HL-60/S4 (cell line): ENCODE results near the gene NDP.
"Not testable (repeated sequence)": the region's sequence is repeated elsewhere in the genome, so short reads cannot be mapped to it uniquely, and the experiment has no call there.

Experiments used
- in situ Hi-C: fragments of 300-500 bp; cut with MboI; formaldehyde crosslinking; loops from 2 replicates; pipeline ENCODE4 v1.14.3; 2022; ENCODE audit warnings: low sequenced_read_pairs

Gene NDP

DNA sequence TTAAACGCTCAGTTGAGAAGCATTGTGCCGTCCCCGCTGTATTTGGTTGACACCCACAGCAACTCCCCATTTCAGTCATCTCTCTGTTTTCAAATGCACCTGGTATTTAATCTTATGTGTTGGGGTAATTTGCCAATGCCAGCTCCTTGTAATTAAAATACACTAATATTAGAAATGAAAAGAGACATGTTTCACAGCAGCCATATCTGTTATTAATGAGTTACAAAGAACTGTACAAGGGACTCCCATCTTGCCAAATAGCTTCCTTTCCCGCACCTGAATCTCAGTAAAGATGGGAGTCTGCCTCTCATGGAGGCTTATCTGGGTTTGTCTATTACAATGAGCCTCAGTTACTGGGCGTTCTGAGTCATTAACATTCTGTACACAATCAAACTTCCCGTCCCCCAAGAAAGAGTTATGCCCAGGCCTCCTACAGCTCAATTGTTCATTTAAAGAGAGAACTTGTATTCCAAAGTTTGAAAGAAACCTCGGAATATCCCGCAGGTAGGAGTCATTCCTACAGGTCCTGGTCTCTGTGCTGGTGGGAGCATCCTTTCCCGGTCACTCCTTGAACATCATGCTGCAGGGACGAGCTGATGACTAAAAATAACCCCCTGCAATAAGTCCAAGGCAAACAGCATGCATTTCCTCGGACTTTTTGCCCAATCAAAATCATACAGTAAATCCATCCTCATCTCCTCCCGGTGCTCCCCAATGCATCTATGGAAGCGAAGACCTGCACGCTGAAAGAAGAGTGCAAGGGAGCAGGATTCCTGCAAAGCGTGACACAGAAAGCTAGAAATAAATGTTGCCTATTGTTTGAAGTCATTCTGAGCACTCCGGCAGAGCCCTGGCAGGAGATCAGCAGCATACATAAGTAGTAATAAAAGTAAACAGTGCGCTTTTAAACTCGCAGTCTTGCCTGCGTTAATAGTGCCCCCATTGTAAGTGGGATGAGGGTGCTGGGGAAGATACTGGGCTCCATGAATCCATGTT is 926 bp downstream of the NDP start:
- in situ Hi-C loops = no loop called here

DNA sequence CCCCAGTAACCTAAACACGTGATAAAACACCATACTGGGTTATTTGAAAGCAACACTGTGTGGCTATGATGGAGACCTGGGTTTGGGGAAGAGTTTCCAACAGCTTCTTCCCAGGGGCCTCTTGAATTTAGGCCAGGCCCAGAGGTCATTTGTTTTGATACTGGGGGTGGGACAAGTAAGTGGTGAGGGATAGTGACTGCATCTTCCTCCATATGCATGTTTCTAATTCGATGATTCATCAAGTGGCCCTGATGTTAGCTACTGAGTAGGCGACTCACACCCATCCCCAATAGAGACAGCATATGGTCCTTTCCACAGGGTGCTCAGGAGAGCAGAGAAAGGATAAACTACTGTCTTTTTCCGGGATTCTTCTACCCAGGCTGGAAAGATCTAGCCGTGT is 2.7 kb downstream of the NDP start:
- in situ Hi-C loops = no loop called here

DNA sequence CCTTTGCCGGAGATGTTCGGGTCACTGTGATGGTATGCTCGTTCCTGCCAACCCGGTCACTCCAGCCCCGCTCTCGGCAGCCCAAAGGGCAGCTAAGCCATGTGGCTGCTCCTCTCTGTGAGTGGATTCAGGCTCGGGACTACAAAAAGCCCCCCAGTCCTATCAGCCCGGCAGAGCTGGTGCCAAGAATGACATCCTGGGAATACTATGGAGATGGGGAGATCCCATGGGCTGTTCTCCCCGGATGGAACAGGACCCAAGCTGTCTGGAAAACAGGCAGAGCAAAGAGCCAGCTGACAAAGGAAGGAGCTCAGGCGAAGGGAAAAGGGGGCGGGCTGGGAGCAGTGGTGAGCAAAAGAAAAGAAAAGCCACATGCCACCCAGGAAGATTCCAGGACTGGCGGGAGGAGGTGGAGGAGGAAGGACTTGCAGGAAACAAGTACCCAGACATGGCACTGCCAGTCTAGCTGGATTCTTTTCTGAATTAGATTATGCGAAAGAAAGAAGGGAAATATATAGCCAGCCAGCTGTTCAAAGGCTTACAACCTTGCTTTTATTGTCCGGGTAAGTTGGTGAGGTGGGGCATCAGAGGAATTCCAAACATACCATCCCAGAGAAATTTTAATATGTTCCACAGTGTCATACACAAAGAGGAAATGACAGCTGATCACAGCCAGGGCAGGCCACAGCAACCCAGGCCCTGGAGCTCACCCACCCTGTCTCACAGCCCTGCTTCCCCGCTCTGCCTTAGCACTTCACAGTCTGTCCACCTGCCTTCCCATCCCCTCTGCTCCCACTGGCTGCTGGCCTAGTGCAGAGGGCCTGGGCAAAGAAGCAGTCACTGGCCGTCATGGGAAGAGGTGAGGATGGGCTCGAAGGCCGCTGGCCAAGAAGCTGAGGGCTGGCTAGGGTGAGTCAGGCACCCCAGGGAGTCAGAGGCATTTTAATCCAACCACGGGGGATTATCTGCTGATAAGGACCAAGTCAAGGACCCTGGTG is 3.4 kb downstream of the NDP start:
- in situ Hi-C loops = no loop called here

DNA sequence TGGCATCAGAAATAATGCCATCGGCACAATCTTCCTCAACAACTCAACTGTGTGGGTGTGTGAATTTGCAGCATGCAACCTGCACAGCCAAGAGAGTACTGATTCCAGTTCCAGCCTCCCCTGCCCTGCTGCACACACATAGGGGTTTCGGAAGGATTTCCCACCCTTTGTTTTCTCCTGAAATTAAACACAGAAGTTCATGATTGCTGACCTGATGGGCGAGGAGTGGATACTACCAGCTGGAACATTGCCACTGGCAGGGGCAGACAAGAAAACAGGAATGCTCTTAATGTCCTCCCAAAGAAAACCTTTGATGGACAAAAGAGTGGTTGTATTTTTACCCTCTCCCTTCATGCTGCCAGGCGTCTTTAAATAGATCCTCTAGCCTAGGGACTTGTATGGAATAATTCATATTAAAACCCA is 4.8 kb downstream of the NDP start:
- in situ Hi-C loops = no loop called here

DNA sequence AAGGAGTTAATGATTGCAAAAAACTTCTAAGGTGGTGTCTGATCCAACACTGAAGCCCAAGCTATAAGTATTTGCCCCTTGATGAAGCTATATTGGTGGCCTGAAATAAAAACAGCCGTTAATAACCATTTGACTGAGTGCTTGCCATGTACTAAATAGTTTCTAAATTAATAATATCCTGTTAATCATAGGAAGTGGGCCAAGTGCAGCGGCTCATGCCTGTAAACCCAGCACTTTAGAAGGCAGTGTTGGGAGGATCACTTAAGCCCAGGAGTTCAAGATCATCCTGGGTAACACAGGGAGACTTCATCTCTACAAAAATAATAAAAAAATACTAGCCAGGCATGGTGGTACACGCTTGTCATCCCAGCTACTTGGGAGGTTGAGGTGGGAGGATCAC is 8.3 kb downstream of the NDP start:
- in situ Hi-C loops = no loop called here

DNA sequence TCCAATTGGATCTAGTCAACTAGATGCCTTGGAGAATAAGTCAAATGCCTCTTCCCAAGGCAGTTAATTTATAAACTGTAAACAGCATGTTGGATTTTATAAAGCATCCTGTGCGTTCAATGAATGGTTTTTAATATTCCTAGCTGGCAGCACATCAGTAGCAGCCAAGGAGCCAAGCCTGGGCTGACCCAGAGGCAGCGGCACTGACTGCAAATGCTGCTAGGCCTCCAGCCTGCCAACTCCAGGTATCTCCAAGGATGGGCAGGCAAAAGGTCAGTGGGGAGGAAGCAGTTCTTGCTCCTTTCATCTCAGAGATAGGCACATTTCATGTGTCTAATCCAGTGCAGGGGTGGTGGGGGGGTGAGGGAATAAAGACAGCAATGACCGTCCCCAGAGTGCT is 9.5 kb downstream of the NDP start:
- in situ Hi-C loops = no loop called here

DNA sequence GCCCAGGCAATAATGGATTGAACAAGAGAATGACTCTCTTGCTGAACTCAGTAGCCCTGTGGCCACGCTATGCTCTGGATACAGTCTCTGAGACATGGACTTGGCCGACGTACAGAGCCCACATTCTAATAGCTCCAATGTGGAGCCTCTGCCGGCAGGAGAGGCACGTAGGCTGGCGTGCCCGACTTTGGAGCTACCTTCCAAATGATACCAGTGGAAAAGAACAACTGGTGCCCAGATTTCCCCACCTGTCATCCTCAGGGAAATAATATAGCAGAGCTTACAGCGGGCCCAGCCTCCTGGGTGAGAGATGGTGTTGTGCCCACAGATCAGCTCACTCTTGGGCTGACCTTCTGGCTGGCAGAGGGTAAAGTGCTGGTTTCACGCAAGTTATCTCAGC is 10.6 kb downstream of the NDP start:
- in situ Hi-C loops = no loop called here

DNA sequence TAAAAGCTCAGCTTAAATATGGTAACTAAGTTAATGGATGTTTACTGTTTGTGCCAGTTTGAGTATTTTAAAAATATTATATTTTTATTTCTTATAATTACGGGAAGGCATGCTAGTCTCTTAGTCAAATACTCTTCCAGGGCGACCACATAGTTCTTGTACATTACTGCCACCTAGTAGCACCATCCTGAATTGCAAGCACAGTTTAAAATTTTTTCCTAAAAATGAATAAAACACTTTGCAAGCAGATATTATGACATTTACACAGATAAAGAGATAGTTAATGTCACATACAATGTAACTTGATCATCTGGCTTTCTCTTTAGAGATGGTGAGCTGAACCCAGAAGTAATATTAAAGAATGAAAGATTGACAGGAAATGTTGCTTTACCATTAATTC is 11.5 kb downstream of the NDP start:
- in situ Hi-C loops = no loop called here

DNA sequence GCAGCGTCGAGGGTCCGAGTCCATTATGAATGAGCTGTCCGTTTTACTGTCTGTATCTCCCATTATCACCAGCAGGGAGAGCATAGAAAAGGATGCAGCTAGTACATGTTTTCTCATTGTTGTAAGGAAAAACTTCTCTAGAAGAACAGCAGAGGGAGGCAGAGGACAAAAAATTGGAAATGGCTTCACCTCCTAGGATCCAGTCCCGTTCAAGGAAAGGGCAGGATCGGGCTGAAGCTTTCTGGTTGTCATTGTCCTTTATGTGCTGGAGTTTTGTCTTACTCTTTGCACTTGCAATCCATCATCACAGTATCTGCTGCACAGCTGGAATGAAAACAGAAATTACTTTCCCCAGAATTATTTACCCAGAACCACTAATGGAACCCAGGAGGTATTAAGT is 14.7 kb downstream of the NDP start:
- in situ Hi-C loops = no loop called here

DNA sequence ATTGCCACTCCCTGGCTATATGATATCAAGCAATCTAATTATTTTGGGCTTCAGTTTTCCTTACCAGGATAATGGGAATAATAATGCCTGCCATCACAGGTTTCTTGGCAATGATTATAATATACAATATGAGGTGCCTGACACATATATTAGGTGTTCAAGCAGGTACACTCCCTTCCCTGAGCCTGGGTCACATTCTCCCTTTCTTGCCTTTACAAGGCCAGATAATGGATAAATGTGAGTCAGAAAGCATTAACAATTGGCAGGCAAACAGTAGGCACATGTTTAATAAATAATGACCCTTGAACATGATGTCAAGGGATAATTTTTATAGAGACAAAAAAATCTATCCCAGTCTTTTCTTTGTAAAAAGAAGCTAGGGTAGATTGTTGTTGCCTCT is 17.2 kb downstream of the NDP start:
- in situ Hi-C loops = no loop called here

DNA sequence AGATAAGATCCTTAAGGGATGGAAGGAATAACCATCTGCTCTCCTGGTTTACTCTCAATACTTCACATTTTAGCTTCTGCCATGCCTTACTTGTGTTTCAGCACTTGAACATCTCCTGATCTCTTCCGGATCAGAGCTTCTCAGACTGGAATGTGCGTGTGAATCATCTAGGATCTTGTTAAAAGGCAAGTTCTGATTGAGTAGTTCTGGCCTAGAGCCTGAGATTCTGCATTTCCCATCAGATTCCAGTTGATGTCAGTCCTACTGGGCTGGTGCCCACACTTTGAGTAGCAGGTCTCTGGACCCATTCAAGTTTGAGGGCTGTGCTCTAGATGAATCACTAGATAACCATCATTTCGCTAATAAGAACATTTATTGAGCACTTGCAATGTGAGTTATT is 20.0 kb downstream of the NDP start:
- in situ Hi-C loops = no loop called here

DNA sequence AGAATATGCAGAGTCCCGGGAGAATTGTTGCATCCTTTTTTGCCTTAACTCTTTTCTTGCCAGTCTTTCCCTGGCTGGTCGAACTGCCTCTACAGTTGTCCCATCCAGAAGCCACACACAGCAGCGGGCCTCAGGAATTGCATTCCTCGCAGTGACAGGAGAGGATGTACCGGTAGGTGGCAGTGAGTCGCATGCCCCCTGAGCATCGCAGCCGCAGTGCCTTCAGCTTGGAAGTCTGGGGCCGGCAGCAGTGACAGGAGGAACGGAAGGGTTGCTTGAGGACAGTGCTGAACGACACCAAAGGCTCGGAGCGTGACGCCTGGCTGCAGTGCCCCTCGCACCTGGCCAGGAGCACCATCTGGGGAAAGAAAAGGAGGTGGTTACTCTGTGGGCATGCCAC is 23.5 kb downstream of the NDP start:
- in situ Hi-C loops = no loop called here

DNA sequence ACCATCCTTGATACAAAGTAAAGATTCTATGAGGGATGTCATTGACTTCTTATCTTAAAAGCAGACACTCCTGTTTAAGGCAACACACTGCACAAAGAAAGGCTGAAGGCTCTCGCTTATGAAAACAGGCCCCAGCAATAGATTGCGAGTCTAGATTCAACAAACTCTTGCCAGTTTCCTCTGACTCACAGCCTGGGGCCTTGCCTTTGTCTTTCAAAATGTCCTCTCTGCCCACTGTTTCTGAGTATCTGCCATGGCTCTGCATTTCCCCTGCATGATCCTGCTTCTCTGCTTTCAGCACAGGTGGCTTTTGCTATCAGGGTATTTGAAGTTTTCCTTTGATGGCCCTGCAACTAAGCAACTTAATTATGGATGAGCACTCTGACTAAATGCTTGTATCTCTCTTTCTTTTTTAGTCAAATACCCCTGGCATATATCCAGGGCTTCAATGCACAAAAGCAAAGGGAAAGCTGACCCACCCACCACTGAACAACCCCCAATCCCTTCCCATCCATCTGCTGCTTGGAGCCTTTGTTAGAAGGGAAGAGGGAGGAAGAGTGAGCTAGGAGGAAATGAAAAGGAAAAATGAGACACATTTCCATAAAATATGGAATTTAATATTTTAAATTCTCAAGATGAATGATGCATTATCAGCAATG is 32.2 kb downstream of the NDP start:
- in situ Hi-C loops = no loop called here

DNA sequence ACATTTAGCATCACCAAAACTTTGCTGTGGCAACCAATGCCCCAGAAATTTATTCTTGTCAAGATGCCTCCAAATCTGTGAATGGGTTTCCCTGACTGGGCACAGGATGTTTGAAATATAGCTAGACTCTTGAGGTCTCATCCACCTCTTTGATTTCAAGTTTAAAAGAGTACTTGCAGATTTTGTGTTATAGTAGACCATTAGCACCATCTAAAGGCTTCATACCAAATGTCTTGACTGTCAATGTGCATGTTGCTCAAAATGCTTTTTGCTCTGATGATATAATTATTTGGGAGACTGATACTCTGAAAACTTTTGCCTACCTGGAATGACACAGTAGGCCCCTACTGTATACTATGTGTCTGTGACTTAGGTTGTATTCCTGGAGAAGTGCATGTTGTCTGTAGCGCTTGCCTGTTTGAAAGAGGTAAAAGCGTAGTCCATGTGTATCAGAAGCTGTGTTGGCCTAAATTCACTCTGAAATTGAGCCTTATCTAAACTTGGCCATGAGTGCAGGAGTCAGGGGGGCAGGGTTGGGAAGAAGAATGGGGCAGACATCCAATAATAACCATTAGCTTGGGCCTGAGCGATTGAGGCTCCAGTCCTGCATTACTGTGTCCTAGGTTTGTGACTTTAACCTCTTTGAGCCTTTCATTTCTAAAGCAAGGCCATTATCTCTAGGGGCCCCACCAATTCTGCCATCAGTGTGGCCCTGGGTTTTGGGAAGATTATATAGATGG is 33.8 kb downstream of the NDP start:
- in situ Hi-C loops = no loop called here

DNA sequence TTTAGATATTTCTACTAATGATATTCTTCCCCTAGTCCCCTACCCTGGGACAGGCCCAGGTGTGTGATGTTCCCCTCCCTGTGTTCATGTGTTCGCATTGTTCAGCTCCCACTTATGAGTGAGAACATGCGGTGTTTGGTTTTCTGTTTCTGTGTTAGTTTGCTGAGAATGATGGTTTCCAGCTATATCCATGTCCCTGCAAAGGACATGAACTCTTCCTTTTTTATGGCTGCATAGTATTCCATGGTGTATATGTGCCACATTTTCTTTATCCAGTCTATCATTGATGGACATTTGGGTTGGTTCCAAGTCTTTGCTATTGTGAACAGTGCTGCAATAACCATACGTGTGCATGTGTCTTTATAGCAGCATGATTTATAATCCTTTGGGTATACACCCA is 51.2 kb downstream of the NDP start:
- in situ Hi-C loops = not testable (repeated sequence)

DNA sequence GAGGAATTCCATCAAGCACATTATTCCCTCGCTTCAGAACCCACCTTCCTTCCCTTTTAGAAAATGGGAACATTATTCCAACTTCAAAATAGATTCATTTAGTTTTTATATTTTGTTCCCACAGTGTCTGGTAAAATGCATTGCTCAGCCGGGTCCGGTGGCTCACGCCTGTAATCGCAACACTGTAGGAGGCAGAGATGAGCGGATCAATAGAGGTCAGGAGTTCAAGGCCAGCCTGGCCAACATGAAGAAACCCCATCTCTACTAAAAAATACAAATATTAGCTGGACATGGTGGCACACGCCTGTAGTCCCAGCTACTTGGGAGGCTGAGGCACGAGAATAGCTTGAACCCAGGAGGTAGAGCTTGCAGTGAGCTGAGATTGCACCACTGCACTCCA is 62.4 kb downstream of the NDP start:
- in situ Hi-C loops = not testable (repeated sequence)

DNA sequence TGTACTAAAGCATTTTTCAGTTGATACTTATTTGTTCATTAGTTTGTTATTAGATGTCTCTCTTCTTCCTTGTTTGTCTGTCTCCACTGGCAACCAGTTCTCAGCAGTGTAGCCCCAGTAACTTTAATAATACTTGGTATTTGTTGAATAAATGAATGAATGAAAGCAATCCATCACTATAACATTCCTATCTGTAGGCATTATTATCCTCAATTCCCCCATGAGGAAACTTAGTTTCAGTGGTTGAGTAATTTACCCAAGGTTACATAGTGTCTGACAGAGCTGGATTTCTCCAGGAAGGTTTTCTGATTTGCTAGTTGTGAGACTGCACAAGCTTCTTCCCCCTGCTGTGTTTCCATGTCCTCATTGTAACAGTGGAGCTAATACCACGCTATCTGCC is 63.2 kb downstream of the NDP start:
- in situ Hi-C loops = no loop called here

DNA sequence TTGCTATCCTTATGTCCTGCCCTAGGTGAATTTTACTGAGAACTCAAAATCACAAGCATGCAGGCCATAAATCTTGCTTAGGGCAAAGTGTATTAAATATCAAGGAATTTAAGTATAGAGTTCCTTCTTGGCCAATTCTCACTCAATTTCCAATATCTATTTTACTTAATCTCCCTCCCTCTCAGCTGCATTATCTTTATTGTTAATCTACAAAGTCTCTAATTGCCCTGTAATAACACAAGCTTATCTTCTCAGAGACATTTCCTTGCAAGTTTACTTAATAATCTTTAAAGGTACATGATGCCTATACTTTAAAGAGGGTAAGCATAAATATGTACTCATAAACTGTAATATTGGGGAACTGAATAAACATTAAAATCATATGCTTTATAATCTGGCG is 64.0 kb downstream of the NDP start:
- in situ Hi-C loops = no loop called here

DNA sequence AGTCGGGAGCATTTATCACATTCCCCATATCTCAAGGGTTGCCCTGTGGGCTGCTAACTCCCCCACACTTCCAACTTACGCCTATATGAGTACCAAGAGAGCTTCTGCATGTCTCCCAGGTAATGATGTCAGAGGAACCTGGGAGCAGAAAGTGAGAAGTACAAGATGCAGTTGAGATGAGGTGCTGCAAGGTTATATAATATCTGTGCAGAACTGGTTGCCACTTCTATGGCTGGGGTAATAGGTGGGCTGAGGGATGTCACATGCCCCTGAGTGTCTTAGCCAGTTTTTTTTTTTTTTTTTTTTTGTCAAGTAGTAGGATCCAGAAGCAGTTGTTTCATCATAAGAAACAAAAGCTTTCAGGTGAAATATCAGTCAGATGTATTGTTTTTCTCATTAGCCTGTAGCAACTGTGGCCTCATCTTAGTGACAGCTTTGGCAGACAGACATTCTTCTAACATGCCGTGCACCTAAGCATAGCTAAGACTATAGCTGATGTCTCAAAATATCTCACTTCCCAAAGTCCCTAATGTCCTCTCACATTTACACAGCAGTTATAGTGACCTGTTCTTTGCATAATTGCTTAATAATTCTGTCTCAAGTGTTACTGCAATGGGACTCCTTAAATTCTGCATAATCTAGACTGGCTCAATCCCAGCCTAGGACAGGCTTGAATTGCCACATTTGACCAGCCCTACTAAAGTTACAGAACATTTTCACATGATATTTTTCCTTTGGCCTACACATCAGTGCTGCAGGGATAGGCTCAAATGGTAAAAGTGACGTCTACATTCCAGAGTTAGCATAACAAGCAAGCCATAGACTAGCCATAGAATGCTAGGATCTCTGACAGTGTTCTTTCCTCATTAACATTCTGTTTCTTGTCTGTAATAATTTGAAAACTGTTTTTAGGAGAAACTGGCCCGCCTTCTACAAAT is 73.0 kb downstream of the NDP start:
- in situ Hi-C loops = no loop called here
